Glomerular visceral epithelial cell (primary cell): Measurements from ENCODE around the gene OR6J1.
"Not testable (repeated sequence)": the region's sequence is repeated elsewhere in the genome, so short reads cannot be mapped to it uniquely, and the experiment has no call there.

ENCODE experiments used
- DNase-seq: peaks from one replicate; pipeline ENCODE4 v3.0.0-alpha.2; 2016; ENCODE audit errors: extremely low spot score

OR6J1 gene

GRCh38 chr14:22644305-22644635 is at the start of gene OR6J1:
TSS of gene OR6J1 (minus strand) at chr14:22644352. CDS start at chr14:22634811, 9,541 bp downstream.
- DNase-seq = no peak

- no peak for DNase-seq
These were observed 48.0 kb upstream of the OR6J1 start for GRCh38 chr14:22692194-22692593.

GRCh38 chr14:22691171-22691570 is 47.0 kb upstream of the OR6J1 start:
- peak; percentile 82 for DNase-seq

- peak; percentile 92 for DNase-seq
These were observed 45.0 kb upstream of the OR6J1 start for GRCh38 chr14:22689199-22689598.

- not testable (repeated sequence) for DNase-seq
These were observed 43.8 kb upstream of the OR6J1 start for GRCh38 chr14:22687969-22688368.

- not testable (repeated sequence) for DNase-seq
These were observed 42.0 kb upstream of the OR6J1 start for GRCh38 chr14:22686176-22686611.

- no peak for DNase-seq
These were observed 41.3 kb upstream of the OR6J1 start for GRCh38 chr14:22685467-22685866.

GRCh38 chr14:22683428-22683827 is 39.3 kb upstream of the OR6J1 start:
- not testable (repeated sequence) for DNase-seq

GRCh38 chr14:22678221-22678620 is 34.1 kb upstream of the OR6J1 start:
- DNase-seq = no peak

GRCh38 chr14:22677551-22677950 is 33.4 kb upstream of the OR6J1 start:
- not testable (repeated sequence) for DNase-seq

GRCh38 chr14:22671622-22672021 is 27.5 kb upstream of the OR6J1 start:
- no peak for DNase-seq

GRCh38 chr14:22668863-22669262 is 24.7 kb upstream of the OR6J1 start:
- DNase-seq = no peak

GRCh38 chr14:22668417-22668816 is 24.3 kb upstream of the OR6J1 start:
- no peak for DNase-seq

- DNase-seq = no peak
These were observed 23.7 kb upstream of the OR6J1 start for GRCh38 chr14:22667881-22668280.

- DNase-seq = no peak
These were observed 22.2 kb upstream of the OR6J1 start for GRCh38 chr14:22666203-22666893.

GRCh38 chr14:22664261-22664660 is 20.1 kb upstream of the OR6J1 start:
- DNase-seq = no peak

- no peak for DNase-seq
These were observed 16.5 kb upstream of the OR6J1 start for GRCh38 chr14:22660654-22661053.

- DNase-seq = no peak
These were observed 14.8 kb upstream of the OR6J1 start for GRCh38 chr14:22658946-22659345.

GRCh38 chr14:22657861-22658260 is 13.7 kb upstream of the OR6J1 start:
- peak; percentile 30 for DNase-seq

GRCh38 chr14:22656945-22657731 is 13.0 kb upstream of the OR6J1 start:
- DNase-seq = peak; percentile 94

GRCh38 chr14:22656226-22656625 is 12.1 kb upstream of the OR6J1 start:
- DNase-seq = no peak

GRCh38 chr14:22653012-22653621 is 9.0 kb upstream of the OR6J1 start:
- peak; percentile 78 for DNase-seq

GRCh38 chr14:22651586-22651985 is 7.4 kb upstream of the OR6J1 start:
- no peak for DNase-seq
